Measurements from ENCODE around the gene CLOCK.
A peak's percentile ranks its signal among the peaks of the same experiment; 100 is the strongest.

Gene CLOCK

DNA sequence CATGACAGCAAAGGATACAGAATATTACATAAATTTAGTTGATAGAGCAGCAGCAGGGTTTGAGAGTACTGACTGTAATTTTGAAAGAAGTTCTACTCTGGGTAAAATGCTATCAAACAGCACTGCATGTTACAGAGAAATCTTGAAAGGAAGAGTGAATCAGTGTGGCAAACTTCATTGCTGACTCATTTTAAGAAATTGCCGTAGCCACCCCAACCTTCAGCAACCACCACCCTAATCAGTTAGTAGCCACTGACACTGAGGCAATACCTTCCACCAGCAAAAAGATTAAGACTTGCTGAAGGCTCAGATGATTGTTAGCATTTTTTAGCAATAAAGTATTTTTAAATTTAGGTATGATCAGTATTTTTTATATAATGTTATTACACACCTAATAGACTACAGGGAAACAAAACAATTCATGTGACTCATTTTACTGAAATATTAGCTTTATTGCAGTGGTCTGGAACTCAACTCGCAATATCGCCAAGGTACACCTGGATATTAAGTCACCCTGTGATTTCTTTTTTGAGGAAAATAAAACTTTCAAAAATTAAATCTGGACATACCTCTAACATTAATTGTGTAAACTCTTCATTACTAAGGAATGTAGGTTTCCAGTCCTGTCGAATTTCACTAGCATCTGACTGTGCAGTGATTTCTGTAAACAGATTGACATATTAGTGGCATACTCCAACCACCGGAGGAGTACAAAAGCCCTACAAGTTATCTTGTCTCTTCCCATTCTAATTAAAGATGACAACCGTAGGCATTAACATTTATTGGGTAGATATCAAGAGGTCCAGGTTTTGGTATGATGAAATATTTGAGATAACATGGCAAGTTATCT is 71.1 kb downstream of the CLOCK start:
- no peak for DNase-seq

DNA sequence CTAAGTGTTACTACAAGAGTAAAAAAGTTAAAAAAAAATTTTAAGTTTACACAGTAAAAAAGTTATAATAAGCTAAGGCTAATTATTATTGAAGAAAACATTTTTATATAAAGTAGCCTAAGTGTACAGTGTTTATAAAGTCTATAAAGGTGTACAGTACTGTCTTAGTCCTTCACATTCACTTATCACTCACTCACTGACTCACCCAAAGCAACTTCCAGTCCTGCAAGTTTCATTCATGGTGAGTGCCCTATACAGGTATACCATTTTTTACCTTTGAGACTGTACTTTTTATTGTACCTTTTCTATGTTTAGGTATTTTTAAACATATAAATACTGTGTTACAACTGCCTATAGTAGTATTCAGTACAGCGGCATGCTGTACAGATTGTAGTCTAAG is 76.7 kb downstream of the CLOCK start:
- no peak for DNase-seq

DNA sequence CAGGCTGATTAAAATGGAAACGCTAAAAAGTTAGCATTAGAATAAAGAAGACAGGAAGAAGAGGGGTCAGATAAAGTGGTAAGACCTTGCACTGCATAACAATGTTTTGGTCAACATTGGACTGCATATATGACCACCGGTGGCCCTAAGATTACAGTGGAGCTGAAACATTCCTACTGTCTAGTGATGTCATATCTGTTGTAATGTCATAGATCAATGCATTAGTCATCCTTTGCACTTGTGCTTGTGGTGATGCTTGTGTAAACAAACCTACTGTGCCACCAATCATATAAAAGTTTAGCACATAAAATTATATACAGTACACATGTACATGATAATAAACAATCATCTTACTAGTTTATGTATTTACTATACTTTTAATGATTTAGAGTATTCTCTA is 78.0 kb downstream of the CLOCK start:
- DNase-seq: no peak

DNA sequence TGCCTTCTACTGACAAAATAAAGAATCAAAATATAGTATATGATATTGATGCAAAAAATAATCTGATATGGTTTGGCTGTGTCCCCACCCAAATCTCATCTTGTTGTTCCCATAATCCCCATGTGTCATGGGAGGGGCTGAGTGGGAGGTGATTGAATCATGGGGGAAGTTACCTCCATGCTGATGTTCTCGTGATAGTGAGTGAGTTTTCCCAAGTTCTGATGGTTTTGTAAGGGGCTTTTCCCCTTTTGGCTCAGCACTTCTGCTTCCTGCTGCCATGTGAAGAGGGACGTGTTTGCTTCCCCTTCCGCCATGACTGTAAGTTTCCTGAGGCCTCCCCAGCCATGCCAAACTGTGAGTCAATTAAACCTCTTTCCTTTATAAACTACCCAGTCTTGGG is 80.7 kb downstream of the CLOCK start:
- DNase-seq: no peak

DNA sequence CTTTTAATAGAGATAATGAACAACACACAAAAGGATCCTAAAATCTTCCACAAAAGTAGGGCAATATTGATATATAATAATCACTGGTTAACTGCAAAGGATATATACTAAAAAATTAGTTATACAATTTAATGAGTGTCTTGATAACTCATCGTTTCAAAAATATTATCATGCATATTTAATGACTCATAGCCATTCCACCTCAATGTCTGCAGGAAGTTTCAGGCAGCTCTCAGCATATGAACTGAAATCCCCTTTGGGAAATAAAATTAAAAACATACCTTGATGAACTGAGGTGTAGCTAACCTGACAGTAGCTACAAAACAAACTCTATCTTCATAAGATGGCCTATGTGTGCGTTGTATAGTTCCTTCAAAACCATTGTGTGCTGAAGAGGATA is 88.1 kb downstream of the CLOCK start:
- DNase-seq: no peak

DNA sequence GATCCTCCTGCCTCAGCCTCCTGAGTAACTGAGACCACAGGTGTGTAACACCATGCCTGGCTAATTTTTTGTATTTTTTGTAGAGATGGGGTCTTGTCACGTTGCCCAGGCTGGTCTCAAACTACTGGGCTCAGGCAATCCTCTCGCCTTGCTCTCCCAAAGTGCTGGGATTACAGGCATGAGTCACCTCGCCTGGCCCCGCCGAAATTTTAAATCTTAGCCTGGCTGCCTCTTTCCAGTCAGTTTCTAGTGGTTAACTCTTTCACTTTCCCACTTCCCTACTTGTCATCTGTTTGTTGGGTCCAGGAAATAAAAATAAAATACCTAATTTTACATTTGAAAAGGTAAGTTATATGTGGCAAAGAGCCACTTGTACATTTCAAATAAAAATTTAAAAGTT is 88.5 kb downstream of the CLOCK start:
- DNase-seq: no peak

DNA sequence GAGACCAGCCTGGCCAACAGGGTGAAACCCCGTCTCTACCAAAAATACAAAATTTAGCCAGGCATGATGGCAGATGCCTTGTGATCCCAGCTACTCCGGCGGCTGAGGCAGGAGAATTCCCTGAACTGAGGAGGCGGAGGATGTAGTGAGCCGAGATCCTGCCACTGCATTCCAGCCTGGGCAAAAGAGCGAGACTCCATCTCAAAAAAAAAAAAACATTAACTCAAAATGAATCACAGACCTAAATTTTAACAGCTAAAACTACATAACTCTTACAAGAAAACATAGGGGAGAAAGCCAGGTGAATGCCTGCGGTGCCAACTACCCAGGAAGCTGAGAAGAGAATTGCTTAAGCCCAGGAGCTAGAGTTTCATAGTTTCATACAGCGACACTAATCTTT is 96.1 kb downstream of the CLOCK start:
- no peak for DNase-seq

DNA sequence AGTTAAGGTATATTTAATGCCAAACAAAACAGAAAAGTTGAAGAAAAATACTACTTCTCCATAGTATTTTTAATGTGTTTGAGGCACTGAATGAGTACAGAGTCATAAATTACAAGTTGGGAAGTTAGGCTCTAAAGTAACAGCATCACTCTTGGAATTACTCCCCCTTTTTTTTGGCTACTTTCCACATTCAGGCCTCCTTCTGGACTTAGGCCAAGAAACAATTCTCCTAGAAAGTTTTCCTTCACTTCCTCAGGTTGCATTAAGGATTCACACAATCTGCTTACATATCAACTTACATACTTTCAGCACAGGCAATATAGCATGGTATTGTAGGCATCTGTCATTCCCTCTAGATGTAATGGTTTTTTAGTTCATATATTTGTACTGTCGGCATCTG is 98.9 kb downstream of the CLOCK start:
- DNase-seq: no peak

DNA sequence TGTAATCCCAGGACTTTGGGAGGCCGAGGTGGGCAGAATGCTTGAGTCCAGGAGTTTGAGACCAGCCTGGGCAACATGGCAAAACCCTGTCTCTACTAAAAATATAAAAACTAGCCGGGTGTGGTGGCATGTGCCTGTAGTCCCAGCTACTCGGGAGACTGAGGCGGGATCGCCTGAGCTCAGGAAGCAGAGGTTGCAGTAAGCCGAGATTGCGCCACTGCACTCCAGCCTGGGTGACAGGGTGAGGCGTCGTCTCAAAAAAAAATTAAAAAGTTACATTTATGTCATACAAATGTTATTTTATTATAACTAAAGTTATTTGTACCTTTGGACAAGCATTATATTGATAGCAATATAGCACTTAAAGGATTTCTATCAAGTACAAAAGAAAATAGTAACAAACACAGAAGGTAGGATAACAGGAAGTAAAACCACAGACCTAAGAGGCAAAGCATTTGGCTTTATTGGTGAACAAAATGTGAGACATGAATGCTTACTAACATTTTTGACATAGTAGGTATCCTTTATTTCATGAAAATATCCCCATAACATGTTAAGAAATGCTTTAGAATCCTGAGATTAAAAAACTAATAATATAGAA is 99.5 kb downstream of the CLOCK start:
- DNase-seq: no peak

DNA sequence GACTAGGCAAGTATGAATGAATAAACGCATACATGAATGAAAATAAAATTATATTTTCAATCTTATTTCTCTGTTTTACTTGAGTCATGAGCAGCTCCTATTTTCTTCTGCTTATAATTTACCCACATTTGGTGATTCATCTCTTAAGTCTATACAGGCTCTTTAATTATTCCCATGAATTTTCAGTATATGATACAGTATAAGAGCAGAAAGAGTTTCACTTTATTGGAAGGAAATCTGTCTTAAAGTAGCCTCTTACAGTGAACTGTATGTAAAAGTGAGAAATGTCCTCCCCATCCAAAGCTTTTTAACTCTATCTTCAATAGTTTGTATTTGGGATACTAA is 100.2 kb downstream of the CLOCK start:
- no peak for DNase-seq

DNA sequence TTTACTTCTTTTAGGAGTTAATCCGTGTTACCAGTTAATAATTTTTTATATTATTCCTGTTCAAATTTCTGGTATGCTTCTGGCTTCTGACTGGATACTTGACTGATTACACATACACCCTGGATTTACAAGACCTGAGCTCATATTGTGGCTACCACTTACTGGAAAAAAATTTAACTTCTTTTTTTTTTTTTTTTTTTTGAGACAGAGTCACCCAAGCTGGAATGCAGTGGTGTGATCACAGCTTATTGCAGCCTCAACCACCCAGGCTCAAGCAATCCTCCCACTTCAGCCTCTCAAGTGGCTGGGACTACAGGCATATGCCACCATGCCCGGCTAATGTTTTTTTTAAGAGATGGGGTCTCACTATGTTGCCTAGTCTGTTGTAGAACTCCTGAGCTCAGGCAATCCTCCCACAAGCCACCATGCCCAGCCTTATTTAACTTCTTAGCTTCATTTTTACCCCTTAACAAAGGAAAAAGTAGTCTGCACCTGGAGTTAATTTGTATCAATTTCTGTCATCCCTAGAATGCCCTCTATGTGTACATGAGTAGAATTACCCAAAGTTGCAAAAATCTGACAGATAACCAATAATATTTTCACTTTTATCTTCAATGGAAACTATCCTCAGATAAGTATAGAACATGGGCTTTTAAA is 100.7 kb downstream of the CLOCK start:
- DNase-seq: no peak

DNA sequence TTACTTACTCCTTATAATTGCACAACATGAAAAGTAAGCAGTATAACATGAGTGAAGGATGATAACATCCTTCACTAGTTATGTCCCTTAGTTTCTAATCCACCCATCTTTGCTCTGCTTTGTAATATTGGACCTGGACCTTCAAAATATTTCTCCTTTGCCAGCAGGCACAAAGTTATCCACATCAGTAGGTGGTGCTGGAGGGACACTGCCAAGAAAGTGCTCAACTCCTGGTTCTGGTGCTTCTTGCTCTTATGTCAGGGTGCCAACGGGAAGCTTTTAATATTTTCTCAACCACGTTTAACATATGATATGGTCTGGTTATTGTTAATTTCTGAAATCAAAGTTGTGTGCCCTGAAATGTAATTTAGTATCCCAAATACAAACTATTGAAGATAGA is 101.9 kb downstream of the CLOCK start:
- DNase-seq: peak; percentile 6 to 36

DNA sequence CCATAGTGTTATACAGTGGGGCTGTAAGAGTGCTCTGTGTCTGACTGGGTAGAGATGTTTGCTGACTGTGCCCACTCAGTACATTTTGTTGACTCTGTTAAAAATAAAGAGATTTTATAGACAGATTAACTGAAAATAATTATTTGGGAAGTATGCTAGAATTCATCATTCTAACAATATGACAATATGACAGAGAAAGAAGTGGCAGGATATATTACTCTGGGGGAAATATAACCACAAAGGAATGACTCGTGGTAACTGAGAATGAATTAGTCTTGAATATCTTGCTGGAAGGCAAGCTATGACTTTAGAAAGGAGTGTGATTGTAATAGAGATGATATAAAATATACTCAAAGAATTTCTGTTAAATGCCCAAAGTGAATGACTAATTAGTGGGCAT is 104.2 kb downstream of the CLOCK start:
- no peak for DNase-seq

DNA sequence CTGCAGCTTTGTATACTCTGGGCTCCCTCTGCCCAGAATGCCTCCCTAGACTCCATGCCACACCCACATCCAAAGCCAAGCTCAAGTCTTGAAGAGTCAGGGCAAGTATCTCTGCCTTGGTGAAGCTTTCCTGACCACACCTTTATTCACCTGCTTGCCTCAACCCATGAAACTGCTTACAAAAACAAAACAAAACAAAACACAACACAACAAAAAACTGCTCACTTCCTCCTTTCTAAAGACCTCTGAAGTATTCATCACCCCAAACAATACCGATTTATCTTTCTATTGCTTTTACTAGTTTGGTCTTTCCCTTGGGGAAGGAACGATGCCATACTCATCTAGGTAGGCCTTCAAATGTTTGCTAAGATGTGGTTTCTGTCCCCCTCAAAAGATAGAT is 105.9 kb downstream of the CLOCK start:
- no peak for DNase-seq

DNA sequence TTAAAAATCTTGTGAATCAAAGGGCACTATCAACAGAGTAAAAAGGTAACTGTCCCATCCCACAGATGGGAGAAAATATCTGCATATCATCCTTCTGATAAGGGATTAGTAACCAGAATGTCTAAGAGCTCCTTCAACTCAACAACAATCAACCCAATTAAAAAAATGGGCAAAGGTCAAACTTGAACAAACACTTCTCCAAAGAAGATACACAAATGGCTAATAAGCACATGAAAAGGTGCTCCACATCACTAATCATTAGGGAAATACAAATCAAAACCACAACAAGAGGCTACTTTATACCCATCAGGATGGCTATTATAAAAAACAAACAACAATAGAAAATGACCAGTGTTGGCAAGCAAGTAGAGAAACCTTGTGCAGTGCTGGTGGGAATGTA is 107.7 kb downstream of the CLOCK start:
- DNase-seq: peak in 1 of 2 experiments; percentile 24

DNA sequence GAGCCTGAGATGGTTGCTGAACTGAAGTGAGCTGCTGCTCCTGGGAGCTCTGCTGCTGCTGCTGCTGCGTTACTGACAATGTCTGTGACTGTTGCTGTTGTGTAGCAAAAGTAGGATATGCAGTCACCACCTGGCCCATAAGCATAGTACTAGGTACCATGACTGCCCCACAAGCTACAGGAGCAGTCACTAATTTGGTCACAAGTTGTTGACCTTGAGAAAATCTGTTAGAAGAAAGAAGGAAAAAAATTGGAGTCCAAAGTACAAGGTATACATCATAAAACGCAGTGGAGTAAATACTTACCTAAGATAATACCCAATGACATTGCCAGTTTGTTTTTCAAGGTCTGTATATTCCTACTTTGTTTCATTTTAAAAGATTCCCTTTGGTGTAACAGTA is 108.4 kb downstream of the CLOCK start:
- DNase-seq: no peak

DNA sequence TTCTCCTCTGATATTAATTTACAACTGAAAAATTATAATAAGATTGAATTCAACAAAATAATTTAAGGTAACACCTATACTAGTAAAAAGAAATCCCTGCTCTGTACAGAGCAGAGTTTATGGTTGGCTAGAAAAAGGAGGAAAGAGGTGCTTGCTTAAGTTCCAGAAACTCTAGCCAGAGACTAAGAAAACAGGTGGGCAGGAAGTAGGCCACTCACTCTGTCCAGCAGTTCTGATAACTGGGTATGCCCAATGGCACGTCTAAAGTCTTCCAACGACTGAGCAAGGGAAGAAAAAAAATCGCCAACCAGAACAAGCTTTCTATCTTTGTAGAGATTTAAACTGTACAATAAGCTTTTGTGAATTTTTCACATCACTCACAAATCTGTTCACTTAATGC is 108.9 kb downstream of the CLOCK start:
- no peak for DNase-seq

DNA sequence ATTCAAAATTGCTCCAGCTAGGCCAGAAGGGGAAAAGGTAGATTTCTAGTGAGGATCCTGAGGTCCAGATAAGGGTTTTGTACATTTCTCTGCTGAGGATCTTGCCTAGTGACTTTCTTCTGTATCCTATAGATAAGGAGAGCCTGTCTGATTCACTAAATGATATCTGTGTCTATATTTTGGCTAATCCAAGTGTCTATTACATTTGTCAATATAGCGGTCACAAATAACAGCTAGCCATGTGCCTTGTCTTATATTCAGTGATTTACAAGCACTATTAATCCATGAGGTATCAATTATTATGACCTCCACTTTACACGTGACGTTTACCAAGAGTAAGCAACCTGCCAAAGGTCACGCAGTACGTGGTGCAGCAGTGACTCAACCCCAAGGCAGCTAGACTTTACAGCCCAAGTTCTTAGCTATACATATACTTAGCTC is 109.3 kb downstream of the CLOCK start:
- no peak for DNase-seq

DNA sequence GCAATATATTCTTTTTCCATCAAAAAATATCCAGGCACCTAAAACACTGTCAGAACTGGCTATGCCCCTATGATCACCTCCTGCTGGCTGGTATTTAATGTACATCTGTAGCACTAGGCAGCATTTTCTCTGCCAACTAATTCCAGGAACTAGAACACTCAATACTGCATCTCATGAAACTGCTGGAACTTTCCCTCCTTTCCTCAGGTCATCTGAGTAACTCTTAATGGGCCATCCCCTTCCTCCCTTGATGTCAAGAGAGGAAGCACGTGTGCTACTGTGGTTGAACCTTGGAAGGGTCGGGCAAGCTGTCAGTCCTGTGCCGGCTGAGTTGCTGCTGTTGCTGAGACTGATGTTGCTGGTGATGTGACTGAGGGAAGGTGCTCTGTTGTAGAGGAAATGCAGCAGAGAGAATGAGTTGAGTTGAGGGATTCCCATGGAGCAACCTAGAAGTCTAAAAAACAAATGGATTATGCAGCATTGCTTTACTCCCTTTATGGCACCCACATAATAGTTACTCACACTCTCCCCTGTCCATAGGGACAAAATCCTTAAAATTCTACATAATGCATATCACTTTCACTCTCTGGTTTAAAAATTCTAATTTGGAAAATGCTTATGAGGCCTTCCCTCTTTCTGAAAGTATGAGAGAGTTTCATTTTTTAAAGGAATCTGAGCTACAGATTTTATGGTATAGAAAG is 111.4 kb downstream of the CLOCK start:
- no peak for DNase-seq

DNA sequence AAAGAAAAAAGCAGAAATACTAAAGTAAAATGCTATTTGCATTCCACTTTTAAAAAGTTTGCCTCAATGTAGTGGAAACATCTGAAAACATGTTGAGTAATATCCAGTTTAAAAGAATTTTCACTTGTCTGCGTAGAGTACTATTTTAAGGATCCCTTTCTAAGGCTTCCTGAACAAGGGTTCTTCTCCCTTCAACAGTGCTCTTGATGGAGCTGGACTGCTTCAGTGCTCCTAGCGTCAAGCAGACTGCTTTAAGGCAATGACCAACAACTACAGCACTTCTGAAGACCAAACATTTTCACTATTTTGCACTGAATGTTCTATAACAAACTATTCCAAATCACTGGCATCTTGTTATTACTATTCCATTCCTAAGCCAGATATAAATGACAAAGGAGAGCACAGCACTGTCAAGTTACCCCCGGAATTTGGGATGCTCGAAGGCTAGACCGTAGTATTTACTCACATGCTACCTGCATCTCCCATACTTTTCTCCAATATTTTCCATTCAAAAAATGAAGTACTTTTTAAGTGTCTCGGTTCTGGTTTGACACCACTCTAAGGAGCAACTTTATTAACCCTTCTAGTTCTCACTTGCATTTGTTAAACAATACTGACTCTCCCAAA is 114.9 kb downstream of the CLOCK start:
- DNase-seq: no peak

DNA sequence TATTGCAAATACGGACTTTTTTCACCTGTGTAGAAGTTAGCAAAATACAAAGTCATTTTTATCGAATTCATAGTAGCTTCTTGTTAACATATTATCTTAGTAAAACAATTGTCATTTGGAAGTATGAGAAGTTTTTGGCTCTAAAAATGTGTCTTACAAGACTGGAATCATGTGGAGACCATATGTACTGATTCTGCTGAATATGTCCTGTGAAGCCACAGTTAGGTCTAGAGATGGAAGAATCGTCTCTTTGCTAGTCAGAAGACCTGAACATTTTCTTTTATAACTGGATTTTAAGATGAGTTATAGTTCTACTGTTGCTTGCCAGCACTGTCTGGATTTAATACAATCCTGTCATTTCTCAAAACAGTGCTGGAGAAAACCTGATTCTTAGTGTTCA is 121.9 kb downstream of the CLOCK start:
- DNase-seq: no peak

DNA sequence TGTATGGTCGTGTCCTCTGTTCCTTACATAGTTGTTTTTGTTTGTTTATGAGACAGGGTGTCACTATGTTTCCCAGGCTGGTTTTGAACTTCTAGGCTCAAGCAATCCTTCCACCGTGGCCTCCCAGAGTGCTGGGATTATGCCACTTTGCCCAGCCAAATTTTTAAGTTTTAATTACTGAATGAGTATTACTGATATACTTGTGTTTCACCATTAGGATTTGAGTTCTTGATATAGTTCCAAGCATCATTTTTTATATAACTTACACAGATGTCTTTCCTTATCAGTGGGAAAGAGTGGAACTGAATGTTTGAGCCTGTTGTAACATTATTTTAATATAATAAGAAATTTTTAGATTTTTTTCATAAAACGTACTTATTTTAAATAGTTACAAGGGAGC is 130.5 kb downstream of the CLOCK start:
- no peak for DNase-seq

DNA sequence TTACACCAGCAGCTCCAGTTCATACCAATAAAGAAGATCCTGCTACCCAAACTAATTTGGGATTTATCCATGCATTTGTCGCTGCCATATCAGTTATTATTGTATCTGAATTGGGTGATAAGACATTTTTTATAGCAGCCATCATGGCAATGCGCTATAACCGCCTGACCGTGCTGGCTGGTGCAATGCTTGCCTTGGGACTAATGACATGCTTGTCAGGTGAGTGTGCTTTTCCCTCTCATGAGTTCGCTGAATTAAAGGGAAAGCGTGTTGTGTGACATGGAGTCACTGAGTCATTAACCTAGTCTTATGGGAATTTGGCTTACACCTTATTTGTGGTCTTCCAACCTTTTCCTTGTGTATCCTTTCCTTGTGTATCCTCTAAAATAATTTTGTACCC is 135.1 kb downstream of the CLOCK start:
- no peak for DNase-seq
